HEK293T (cell line): Measurements from ENCODE around the gene GPR65.

Source experiments
- CTBP1 ChIP-seq: fragments of 450-650 bp; IDR thresholded peaks from 2 replicates; pipeline ENCODE4 v1.6.1; 2016; ENCODE audit warnings: borderline replicate concordance
- LEF1 ChIP-seq: fragments of 450-650 bp; IDR thresholded peaks from 2 replicates; pipeline ENCODE4 v1.6.1; 2017; ENCODE audit warnings: mild to moderate bottlenecking, borderline replicate concordance

DNA sequence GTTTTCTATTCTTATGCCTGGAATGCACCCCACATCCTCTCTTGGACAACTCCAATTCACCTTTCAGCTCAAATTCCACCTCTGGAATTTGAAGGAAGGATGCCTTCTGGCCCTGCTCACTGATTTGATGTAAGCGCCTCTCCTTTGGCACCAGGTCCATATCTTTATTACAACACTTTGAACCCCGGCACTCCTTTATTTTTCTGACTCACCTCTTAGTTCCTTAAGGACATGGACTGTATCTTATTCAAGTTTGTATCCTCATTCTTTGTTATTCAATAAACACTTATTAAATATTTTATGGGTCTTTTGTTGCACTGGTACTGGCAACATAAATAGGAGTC, 15.0 kb upstream of the GPR65 start:
- TF ChIP-seq CTBP1 (no peak), LEF1 (no peak)
